ENCODE results near the gene RAI1. TPM values are rescaled to one million over a fixed set of nuclear protein-coding genes. Genes with fewer than 3 reads are reported as not detected.

RAI1 gene
- total and polyA plus RNA-seq, 2 of the 8 experiments (the other 6 are each of a cell fraction or from before 2014, with no cell fraction given) = 0.39 to 1.2 TPM

DNA sequence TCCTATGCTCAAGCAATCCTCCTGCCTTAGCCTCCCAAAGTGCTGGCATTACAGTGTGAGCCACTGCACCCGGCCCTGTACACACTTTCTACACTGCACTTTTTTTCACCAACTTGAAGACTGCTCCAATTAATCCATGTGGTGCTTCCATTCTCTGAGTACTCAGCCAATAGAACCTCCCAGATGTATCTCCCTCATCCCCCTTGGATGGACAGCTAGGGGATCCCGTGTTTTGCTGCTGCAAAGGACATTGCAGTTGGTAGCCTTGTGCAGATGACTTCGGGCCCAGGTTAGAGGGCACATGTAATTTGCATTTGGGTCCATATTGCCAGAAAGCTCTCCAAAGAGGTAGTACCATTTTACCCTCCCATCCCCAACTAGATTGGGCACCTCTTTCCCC is 95.6 kb downstream of the RAI1 start (continued):
- TF ChIP-seq, protein P1, sequence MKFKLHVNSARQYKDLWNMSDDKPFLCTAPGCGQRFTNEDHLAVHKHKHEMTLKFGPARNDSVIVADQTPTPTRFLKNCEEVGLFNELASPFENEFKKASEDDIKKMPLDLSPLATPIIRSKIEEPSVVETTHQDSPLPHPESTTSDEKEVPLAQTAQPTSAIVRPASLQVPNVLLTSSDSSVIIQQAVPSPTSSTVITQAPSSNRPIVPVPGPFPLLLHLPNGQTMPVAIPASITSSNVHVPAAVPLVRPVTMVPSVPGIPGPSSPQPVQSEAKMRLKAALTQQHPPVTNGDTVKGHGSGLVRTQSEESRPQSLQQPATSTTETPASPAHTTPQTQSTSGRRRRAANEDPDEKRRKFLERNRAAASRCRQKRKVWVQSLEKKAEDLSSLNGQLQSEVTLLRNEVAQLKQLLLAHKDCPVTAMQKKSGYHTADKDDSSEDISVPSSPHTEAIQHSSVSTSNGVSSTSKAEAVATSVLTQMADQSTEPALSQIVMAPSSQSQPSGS (IDR thresholded peaks at IDR 0.05; ENCODE audit: low read length) = no peak
- TF ChIP-seq, protein P2, sequence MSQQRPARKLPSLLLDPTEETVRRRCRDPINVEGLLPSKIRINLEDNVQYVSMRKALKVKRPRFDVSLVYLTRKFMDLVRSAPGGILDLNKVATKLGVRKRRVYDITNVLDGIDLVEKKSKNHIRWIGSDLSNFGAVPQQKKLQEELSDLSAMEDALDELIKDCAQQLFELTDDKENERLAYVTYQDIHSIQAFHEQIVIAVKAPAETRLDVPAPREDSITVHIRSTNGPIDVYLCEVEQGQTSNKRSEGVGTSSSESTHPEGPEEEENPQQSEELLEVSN (IDR thresholded peaks at IDR 0.05) = no peak
- no peak for TF ChIP-seq SIRT6 (IDR thresholded peaks at IDR 0.05; ENCODE audit: low read length)
- TF ChIP-seq PHF8 (conservative IDR thresholded peaks at IDR 0.05; ENCODE audit: low read depth, low read length) = no peak
- no peak for TF ChIP-seq POLR2A (IDR thresholded peaks at IDR 0.05; ENCODE audit: control extremely low read depth in 1 of 2, low read depth in 2 of 2, low read length in 2 of 2)
- TF ChIP-seq SIN3A (conservative IDR thresholded peaks at IDR 0.05 in 1 of 2, IDR thresholded peaks at IDR 0.05 in 1 of 2; ENCODE audit: low read depth in 1 of 2, low read length in 2 of 2) = no peak

Data from H1 (cell line).